MCF 10A (cell line): ENCODE results near the gene MRPL47. TPM values are rescaled to one million over a fixed set of nuclear protein-coding genes. Genes with fewer than 3 reads are reported as not detected.
A peak's percentile ranks its signal among the peaks of the same experiment; 100 is the strongest.
"Not testable (repeated sequence)": the region's sequence is repeated elsewhere in the genome, so short reads cannot be mapped to it uniquely, and the experiment has no call there.

Experiments used
- BruUV-seq: library from RNA; stranded (reverse); fragments of 400-500 nt; replicated peaks from 2 replicates; lab custom pipeline; 2021; lab: Mats Ljungman, UMichigan
- CTCF ChIA-PET: fragments of 300-600 bp; sonication (Branson Sonifier 250); formaldehyde crosslinking; extraction: SDS; loops from one replicate; lab custom pipeline; 2021; ENCODE audit warnings: antibody characterized with exemption, inconsistent platforms; lab: Yijun Ruan, JAX
- POLR2A ChIA-PET: fragments of 300-600, 350-650 bp; sonication (Branson Sonifier 250); formaldehyde crosslinking; extraction: SDS; loops from one replicate; lab custom pipeline; 2020; ENCODE audit warnings: antibody characterized with exemption, inconsistent platforms; lab: Yijun Ruan, JAX
- DNase-seq: peaks from one replicate; pipeline ENCODE4 v3.0.0-alpha.2; 2018; ENCODE audit not compliant: unreplicated experiment
- H3K27ac Mint-ChIP-seq: one replicate; pipeline ENCODE4 v1.8.0; 2022; ENCODE audit warnings: mild to moderate bottlenecking, low read depth, mixed read lengths; ENCODE audit not compliant: unreplicated experiment
- H3K27me3 Mint-ChIP-seq: one replicate; pipeline ENCODE4 v1.8.0; 2022; ENCODE audit warnings: mixed read lengths; ENCODE audit not compliant: insufficient read depth, unreplicated experiment
- H3K36me3 Mint-ChIP-seq: one replicate; pipeline ENCODE4 v1.8.0; 2022; ENCODE audit warnings: mild to moderate bottlenecking, moderate library complexity, mixed read lengths; ENCODE audit not compliant: insufficient read depth, unreplicated experiment
- H3K4me1 Mint-ChIP-seq: one replicate; pipeline ENCODE4 v1.8.0; 2022; ENCODE audit warnings: mixed read lengths; ENCODE audit not compliant: insufficient read depth, unreplicated experiment
- H3K4me3 Mint-ChIP-seq: one replicate; pipeline ENCODE4 v1.8.0; 2022; ENCODE audit warnings: mild to moderate bottlenecking, moderate library complexity, mixed read lengths; ENCODE audit not compliant: unreplicated experiment
- H3K9me3 Mint-ChIP-seq: one replicate; pipeline ENCODE4 v1.8.0; 2022; ENCODE audit warnings: mixed read lengths; ENCODE audit not compliant: unreplicated experiment
- CTCF ChIP-seq: fragments of 200-600 bp; IDR thresholded peaks from one replicate; pipeline ENCODE4 v1.8.0; 2022; ENCODE audit warnings: antibody characterized with exemption, mild to moderate bottlenecking; ENCODE audit not compliant: unreplicated experiment
- intact Hi-C: fragments of 100-400 bp; cut with micrococcal nuclease; formaldehyde crosslinking; loops from 2 replicates; pipeline ENCODE4 v1.14.1; 2022
- total RNA-seq: library from RNA; stranded (reverse); gene quantifications from 2 replicates; pipeline ENCODE4 v1.2.3, GENCODE V29; 2022

Gene MRPL47
- total RNA-seq, 1 experiment from 2014 or later: 63.4 TPM

- peak overlapping the region; percentile 82 for H3K27ac Mint-ChIP-seq
- POLR2A ChIA-PET: interaction anchor here (0.7 to 2.8 kb wide), 4 partner anchors 23 to 118 kb away, joined by 3 to 20 read pairs (median 3); partner anchors contain the start of genes MRPL47 and NDUFB5
- intact Hi-C loops: loop anchor here (5.0 kb wide), 1 partner anchor 110 kb away; no protein-coding TSS in a partner anchor
These were observed 47.4 kb upstream of the MRPL47 start for GRCh38 chr3:179651687-179652446.

GRCh38 chr3:179646177-179646576, 41.7 kb upstream of the MRPL47 start:
- Mint-ChIP-seq H3K27me3 (no peaks in the 10 kb centered on the region), H3K9me3 (no peaks in the 10 kb centered on the region), H3K36me3 (peaks cover 6% of the 10 kb centered on the region), H3K27ac (no peak overlapping the region), H3K4me3 (no peak overlapping the region), H3K4me1 (no peaks in the 10 kb centered on the region)
- intact Hi-C loops: no loop called here
- TF ChIP-seq CTCF: no peak
- DNase-seq: no peak
- ChIA-PET POLR2A (no interaction called here), CTCF (no interaction called here)
- no TSS peak for BruUV-seq

More at GRCh38 chr3:179651687-179652446, 47.4 kb upstream of the MRPL47 start:
- Mint-ChIP-seq H3K36me3 (peaks cover 2% of the 10 kb centered on the region), H3K27me3 (no peaks in the 10 kb centered on the region), H3K9me3 (no peaks in the 10 kb centered on the region), H3K4me3 (peak overlapping the region; percentile 85), H3K4me1 (peaks cover 5% of the 10 kb centered on the region)
- no TSS peak for BruUV-seq
- no peak for TF ChIP-seq CTCF
- CTCF ChIA-PET: no interaction called here
- no peak for DNase-seq

GRCh38 chr3:179643837-179644236, 39.4 kb upstream of the MRPL47 start:
- H3K36me3 Mint-ChIP-seq, H3K9me3 Mint-ChIP-seq, H3K27me3 Mint-ChIP-seq, H3K27ac Mint-ChIP-seq, H3K4me3 Mint-ChIP-seq, H3K4me1 Mint-ChIP-seq, BruUV-seq, intact Hi-C loops, DNase-seq: not testable (repeated sequence)
- ChIA-PET POLR2A (interaction anchor here (0.7 to 1.5 kb wide), 3 partner anchors 10 to 48 kb away, joined by 3 to 4 read pairs (median 3); no protein-coding TSS in a partner anchor), CTCF (interaction anchor here (0.6 kb wide), 1 partner anchor 471 kb away, joined by 3 read pairs; no protein-coding TSS in a partner anchor)

GRCh38 chr3:179642871-179643270, 38.4 kb upstream of the MRPL47 start:
- intact Hi-C loops: no loop called here
- CTCF ChIA-PET: no interaction called here
- no peak for DNase-seq
- no peak overlapping the region for H3K4me3 Mint-ChIP-seq
- H3K27me3 Mint-ChIP-seq: no peaks in the 10 kb centered on the region
- peaks cover 6% of the 10 kb centered on the region for H3K36me3 Mint-ChIP-seq
- no peaks in the 10 kb centered on the region for H3K4me1 Mint-ChIP-seq
- no TSS peak for BruUV-seq
- POLR2A ChIA-PET: interaction anchor here (1.5 kb wide), 1 partner anchor 15 kb away, joined by 4 read pairs; no protein-coding TSS in a partner anchor
- no peak for TF ChIP-seq CTCF
- H3K9me3 Mint-ChIP-seq: no peaks in the 10 kb centered on the region
- no peak overlapping the region for H3K27ac Mint-ChIP-seq
